ENCODE measurements around the gene MYO9B. TPM values are rescaled to one million over a fixed set of nuclear protein-coding genes. Genes with fewer than 3 reads are reported as not detected.

Gene MYO9B
- total RNA-seq = 35.6 TPM
- long read RNA-seq, partial matches to known transcripts = 7 of 25 reads
- long read RNA-seq, other reads (novel, unspliced or antisense) = 18 of 25 reads

DNA sequence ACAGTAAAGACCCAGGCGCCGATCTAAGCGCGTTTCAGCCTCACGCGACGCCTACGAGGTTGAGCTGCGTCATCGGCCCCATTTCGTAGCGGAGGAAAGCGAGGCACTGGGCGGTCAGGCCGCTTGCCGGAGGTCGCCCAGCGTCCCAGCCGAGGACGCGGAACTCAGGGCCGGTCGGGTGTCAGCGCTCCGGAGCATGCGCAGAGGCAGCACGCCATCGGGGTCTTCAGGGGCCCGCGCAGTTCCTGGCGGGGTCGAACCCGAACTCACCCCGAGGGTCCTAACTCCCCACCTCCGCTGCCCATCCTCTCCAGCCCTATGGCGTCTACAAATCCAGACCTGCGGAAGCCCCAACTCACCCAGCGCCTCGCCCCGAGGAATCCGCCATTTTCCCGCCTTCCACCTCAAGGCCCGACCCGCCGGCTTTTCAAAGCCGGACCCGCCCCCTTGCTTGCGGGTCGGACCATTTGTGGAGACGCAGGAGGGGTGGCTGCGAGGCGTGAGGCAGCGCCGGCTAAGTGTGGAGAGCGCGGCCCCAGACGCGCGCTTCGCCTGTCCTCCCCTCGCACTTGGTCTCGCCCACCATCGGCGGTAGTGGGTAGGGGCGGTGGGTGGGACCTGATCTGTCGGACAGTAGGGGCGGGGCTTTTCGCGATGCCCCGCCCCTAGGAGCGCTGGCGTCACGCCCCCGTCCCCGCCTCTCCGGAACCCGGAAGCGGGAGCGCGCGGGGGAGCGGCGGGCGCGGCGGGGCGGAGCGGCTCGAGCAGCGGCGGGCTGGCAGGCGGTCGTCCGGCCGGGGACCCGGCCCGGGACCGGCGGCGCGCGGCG lies at the start of gene MYO9B, which contains the start of gene HAUS8:
MYO9B (plus strand) TSS at position 743 of the 829 bp plus-strand sequence. CDS start 25,941 bp downstream, outside the sequence.
HAUS8 (minus strand) TSS at position 418 of the 829 bp plus-strand sequence; CDS start at position 388, 30 bp downstream.
- peak; percentile 100 for DNase-seq (ENCODE audit: low spot score)
- intact Hi-C loops (cut with DNase I) = loop anchor here (2.0 to 5.0 kb wide), 2 partner anchors 60 to 152 kb away; partner anchors contain the start of gene OCEL1

DNA sequence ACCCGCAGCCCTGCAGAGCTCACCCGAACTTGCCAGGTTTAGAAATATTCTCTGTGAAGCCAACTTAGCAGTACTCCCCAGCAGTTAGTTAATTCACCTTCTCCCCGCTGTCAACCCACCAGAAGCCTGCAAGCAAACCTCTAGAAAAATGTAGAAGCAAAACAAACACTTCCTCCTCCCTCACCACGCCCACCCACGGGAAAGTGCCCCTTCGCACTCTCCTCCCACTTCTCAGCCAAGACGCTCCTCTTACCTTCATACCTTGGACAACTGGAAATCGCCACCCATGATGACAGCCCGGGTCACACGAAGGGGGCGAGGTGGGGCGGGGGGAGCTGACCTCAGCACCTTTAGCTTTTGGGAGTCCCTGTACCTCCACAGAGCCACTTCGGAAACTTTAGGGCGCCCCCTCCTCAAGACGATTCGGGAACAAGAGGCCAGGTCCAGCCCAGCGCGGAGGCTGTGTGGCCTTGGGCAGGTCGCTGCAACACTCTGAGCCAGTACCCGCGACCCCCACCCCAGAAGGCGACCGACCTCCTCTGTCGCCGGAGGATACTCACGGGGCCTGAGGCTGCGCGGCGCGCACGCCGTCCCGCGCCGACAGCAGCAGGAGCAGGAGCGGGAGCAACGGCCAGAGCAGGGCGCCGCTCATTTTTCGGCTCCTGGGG lies 49.5 kb upstream of the MYO9B start:
- no peak for DNase-seq (ENCODE audit: low spot score)
- intact Hi-C loops (cut with DNase I) = no loop called here

DNA sequence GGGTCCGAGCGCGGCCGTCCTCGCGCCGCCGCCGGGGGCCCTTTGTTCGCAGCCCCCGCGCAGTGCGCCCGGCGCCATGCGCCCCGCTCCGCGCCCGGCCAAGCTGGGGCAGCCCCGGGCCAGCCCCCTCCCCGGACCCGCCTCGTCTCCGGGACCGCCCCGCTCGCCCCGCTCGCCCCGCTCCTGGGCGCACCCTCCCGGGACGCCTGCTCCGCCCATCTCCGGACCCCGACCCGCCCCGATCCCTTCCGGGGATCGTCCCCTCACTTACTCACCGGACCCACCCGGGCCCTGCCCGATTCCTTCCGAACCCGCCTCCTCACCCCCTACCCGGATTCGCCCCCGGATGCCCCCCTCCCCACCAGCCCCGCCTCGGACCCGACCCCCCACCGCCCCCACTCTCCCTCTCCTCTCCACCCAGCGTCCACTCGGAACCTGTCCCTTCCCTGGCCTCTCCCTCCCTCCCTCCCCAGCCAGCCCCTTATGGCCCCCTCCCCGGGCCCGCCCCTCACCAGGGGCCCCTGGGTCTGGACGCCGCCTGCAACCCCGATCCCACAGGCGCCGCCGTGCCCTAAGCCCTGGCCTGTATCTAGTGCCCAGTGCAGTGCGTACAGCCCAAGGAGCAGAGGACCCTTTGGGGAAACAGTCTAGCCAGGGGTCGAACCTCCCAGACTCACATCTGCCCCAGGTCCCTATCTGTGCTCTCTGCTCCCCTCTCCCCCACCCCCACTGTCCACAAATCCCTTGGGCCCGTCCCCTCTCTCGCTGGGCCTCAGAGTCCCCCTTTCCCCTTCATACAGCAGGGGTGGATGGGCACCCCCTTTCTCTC lies 48.7 kb upstream of the MYO9B start, which contains the start of gene CPAMD8:
CPAMD8 (minus strand) TSS at position 105 of the 829 bp plus-strand sequence. CDS start 168 bp downstream, outside the sequence.
- intact Hi-C loops (cut with DNase I) = no loop called here
- DNase-seq (ENCODE audit: low spot score) = no peak

- DNase-seq (ENCODE audit: low spot score) = no peak
- intact Hi-C loops (cut with DNase I) = no loop called here
Observed at GRCh38 chr19:17027535-17027975, 48.0 kb upstream of the MYO9B start.

DNA sequence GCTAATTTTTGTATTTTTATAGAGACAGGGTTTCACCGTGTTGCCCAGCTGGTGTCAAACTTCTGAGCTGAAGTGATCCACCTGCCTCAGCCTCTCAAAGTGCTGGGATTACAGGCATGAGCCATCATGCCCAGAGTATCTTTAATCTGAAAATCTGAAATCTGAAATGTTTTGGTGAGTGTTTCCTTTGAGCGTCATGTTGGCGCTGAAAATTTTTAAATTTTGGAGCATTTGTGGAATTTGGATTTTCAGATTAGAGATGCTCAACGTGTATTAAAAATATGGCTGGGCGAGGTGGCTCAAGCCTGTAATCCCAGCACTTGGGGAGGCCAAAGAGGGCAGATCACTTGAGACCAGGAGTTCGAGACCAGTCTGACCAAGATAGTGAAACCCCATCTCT lies 43.8 kb upstream of the MYO9B start:
- intact Hi-C loops (cut with DNase I) = no loop called here
- no peak for DNase-seq (ENCODE audit: low spot score)

DNA sequence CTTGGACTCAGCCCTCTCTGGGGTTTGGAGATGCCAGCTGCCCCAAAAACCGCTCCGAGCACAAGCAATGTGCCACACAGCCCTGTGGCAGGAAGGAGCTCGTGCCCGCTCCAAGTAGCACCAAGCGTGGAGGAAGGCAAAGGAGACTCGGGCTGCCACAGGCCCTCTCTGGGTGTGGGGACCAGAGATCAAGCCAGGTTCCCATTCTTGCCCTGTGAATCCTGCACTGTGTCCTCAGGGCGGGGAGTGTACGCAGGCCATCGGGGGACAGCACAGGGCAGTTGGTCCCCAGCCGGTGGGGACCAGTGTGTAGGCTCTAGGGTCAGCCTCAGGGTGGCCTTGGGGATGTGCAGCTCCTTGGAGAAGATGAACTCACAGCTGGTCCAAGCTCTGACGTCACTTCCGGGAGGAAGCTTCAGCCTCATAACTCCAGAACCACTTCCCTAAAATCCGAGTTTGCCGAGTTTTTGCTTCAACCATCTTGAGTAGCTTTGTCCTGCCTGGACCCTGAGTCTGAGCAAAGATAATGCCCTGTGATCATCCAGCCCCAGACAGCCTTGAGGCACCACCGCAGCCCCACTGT lies 39.6 kb upstream of the MYO9B start:
- intact Hi-C loops (cut with DNase I) = no loop called here
- DNase-seq (ENCODE audit: low spot score) = no peak

- intact Hi-C loops (cut with DNase I) = no loop called here
- DNase-seq (ENCODE audit: low spot score) = no peak
Observed at GRCh38 chr19:17036640-17037039, 38.9 kb upstream of the MYO9B start.

- intact Hi-C loops (cut with DNase I) = no loop called here
- DNase-seq (ENCODE audit: low spot score) = no peak
Observed at GRCh38 chr19:17037184-17037583, 38.4 kb upstream of the MYO9B start.

DNA sequence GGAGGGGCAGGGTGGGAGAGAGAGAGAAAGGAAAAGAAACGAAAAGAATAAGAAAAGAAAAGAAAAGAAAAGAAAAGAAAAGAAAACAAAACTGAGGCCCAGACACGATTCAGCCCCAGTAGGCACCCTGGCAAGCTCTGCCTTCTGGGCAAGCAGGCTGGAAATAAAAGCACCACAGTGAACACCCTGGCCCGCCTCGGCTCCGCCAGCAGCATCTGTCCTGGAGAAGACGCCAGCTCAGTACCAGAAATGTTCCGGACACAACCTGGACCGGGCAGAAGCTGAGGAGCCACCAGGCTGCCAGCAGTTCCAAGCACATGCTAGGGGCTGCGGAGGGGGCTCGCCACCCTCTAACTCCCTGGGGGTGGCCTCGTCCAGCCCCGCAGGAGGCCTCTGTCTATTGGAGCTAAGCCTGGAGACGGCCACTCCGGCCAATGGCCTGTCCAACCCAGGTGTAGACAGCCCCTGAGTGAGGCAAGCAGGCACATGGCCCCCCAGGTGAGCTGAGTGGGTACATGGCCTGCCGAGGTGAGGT lies 37.5 kb upstream of the MYO9B start:
- intact Hi-C loops (cut with DNase I) = no loop called here
- no peak for DNase-seq (ENCODE audit: low spot score)

GRCh38 chr19:17041976-17042375 lies 33.6 kb upstream of the MYO9B start:
- intact Hi-C loops (cut with DNase I) = no loop called here
- DNase-seq (ENCODE audit: low spot score) = no peak

DNA sequence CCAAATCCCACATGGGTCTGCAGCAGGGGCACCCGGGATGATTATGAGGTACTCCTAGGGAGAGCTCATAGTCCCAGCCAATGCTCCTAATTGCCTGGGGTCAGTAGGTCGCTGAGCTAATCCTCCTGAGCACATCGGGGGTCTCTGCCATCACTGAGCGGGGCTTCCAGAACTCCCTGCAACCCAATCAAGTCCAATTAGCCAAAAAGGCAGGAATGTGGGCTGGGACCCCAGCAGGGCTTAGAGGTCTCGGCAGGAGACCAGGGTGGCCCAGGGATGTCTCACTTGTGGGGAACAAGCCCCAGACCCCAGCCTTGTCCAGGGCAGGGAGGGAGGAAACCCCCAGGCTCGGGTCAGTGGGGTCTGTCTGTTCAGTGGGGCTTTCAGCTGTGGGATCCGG lies 31.8 kb upstream of the MYO9B start:
- no peak for DNase-seq (ENCODE audit: low spot score)
- intact Hi-C loops (cut with DNase I) = no loop called here

DNA sequence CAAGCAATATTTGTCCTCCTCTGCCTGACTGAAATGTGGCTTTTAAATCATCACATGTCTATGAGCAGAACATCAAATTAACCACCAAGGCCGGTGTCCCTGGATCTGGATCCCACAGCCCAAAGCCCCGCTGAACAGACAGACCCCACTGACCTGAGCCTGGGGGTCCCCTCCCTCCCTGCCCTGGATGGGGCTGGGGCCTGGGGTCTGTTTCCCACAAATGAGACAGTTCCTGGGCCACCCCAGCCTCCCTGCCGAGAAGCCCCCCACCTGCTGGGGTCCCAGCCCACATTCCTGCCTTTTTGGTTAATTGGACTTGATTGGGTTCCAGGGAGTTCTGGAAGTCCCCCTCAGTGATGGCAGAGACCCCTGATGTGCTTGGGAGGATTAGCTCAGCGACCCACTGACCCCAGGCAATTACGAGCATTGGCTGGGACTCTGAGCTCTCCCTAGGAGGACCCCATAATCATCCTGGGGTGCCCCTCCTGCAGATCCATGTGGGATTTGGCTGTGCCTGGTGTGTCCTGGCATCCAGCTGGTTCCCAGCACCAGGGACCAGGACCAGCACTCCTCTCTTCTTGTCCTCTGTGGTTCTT lies 29.6 kb upstream of the MYO9B start:
- intact Hi-C loops (cut with DNase I) = no loop called here
- no peak for DNase-seq (ENCODE audit: low spot score)

DNA sequence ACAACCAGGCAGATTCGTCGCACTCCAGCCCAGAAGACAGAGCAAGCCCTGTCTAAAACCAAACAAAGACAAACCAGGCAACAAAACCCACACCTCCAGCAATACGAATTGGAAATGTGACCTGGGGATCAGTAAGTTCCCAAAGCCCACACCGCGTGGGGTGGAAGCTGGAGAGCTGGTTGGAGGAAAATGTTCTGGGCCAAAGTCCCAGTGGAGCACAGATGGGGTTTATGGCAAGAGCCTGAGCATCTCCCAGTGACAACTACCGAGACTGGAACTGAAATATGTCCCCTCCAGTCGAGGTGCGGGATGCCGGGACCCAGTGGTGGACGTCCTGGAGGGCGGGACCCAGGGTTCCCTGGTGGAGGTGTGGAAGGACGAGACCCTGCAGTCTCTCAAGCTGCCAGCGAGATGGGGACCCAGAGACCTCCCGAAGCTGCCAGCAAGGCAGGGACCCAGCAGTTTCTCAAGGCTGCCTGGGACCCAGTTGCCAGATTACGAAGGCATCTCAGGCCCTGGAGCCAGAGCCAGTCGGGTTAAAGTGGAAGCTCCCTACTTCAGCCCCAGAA lies 26.6 kb upstream of the MYO9B start:
- intact Hi-C loops (cut with DNase I) = no loop called here

DNA sequence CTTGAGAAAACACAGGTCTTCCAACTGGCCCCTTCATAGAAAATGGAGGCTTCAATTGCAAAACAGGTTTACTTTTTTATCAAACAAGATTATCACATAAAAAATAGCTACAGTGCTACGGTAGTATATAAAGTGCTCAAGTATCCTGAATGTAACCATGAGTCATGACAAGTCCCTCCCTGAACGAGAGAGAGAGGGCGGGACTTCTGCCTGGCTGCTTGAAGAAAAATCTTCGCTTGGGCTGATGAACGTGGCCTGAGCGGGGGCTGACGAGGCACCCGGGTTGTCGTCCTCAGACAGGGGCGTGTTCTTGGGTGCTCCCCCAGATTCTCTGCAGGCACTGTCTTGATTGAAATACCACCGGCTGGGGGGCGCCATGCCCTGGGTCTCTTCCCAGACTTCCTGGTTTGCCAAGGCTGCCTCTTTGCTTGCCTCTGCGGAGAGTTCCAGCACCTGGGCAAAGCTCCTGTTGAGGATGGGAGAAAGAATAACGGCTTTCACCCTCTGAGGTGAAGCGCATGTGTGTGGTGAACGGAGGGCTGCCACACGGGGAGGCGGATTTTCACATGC lies 25.8 kb upstream of the MYO9B start:
- intact Hi-C loops (cut with DNase I) = no loop called here
- no peak for DNase-seq (ENCODE audit: low spot score)

More for the DNA sequence above, 26.6 kb upstream of the MYO9B start:
- no peak for DNase-seq (ENCODE audit: low spot score)

- DNase-seq (ENCODE audit: low spot score) = no peak
- intact Hi-C loops (cut with DNase I) = loop anchor here (2.0 kb wide), 1 partner anchor 282 kb away; no protein-coding TSS in a partner anchor
Observed at GRCh38 chr19:17052439-17052838, 23.1 kb upstream of the MYO9B start.

- intact Hi-C loops (cut with DNase I) = no loop called here
- DNase-seq (ENCODE audit: low spot score) = no peak
Observed at GRCh38 chr19:17054746-17055145, 20.8 kb upstream of the MYO9B start.

DNA sequence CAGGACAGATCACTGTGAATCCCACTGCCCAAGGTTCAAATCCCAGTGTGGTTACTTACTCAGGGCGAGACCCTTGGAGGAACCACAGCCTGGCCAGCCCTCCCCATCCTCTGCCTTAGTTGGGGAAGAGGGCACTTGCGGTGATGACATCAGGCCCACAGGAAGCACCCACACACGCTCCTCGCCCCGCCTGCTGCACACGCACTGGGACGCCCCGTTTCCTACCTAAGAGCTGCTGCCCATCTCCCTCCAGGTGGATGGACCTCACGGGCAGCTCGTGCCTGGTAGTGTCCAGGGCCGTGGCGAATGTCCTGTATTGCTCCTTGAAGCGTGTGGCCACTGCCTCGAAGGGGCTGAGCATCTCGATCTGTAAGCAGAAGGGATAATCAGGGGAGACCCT lies 19.9 kb upstream of the MYO9B start:
- no peak for DNase-seq (ENCODE audit: low spot score)
- intact Hi-C loops (cut with DNase I) = no loop called here

DNA sequence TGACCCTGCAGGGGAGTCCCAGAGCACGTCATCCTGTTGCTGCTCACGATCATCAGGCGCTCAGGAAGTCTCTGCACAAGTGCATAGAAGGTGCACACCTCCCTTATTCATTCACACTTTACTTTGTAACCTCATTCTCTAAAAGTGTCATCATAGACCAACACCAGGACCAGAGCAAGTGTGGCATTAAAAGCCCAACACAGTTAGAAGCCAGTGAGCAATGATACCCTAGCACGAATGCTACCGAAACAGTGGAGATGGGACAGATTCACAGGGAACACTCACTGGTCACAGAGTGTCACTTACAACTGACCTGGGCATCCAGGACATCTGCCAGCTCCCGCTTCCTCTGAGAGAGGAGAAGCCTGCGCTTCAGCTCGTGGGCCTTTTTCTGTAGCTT lies 17.3 kb upstream of the MYO9B start:
- DNase-seq (ENCODE audit: low spot score) = no peak
- intact Hi-C loops (cut with DNase I) = no loop called here

Measured in cardiac septum (tissue), 1 donor.